ENCODE measurements around the gene KCNMA1.

KCNMA1 gene

GRCh38 chr10:77029777-77030717 is 607.6 kb downstream of the KCNMA1 start:
- no peak for DNase-seq (ENCODE audit: low read depth, low spot score)

- no peak for DNase-seq (ENCODE audit: low read depth, low spot score)
These were observed 609.6 kb downstream of the KCNMA1 start for GRCh38 chr10:77028042-77028441.

- DNase-seq (ENCODE audit: low read depth, low spot score): no peak
These were observed 610.0 kb downstream of the KCNMA1 start for GRCh38 chr10:77027576-77027975.

- DNase-seq (ENCODE audit: low read depth, low spot score): no peak
These were observed 610.5 kb downstream of the KCNMA1 start for GRCh38 chr10:77027141-77027540.

GRCh38 chr10:77026148-77026547 is 611.5 kb downstream of the KCNMA1 start:
- no peak for DNase-seq (ENCODE audit: low read depth, low spot score)

GRCh38 chr10:77024461-77024860 is 613.1 kb downstream of the KCNMA1 start:
- DNase-seq (ENCODE audit: low read depth, low spot score): no peak

GRCh38 chr10:77023396-77023795 is 614.2 kb downstream of the KCNMA1 start:
- DNase-seq (ENCODE audit: low read depth, low spot score): no peak

GRCh38 chr10:77022671-77023070 is 614.9 kb downstream of the KCNMA1 start:
- DNase-seq (ENCODE audit: low read depth, low spot score): no peak

GRCh38 chr10:77021966-77022490 is 615.6 kb downstream of the KCNMA1 start:
- no peak for DNase-seq (ENCODE audit: low read depth, low spot score)

- no peak for DNase-seq (ENCODE audit: low read depth, low spot score)
These were observed 617.1 kb downstream of the KCNMA1 start for GRCh38 chr10:77020426-77021040.

- DNase-seq (ENCODE audit: low read depth, low spot score): no peak
These were observed 620.8 kb downstream of the KCNMA1 start for GRCh38 chr10:77016855-77017254.

GRCh38 chr10:77016278-77016815 is 621.3 kb downstream of the KCNMA1 start:
- no peak for DNase-seq (ENCODE audit: low read depth, low spot score)

- no peak for DNase-seq (ENCODE audit: low read depth, low spot score)
These were observed 622.2 kb downstream of the KCNMA1 start for GRCh38 chr10:77015360-77015759.

GRCh38 chr10:77012812-77013500 is 624.7 kb downstream of the KCNMA1 start:
- DNase-seq (ENCODE audit: low read depth, low spot score): no peak

- no peak for DNase-seq (ENCODE audit: low read depth, low spot score)
These were observed 625.5 kb downstream of the KCNMA1 start for GRCh38 chr10:77011874-77012811.

- DNase-seq (ENCODE audit: low read depth, low spot score): no peak
These were observed 627.2 kb downstream of the KCNMA1 start for GRCh38 chr10:77010430-77010829.

- DNase-seq (ENCODE audit: low read depth, low spot score): no peak
These were observed 629.8 kb downstream of the KCNMA1 start for GRCh38 chr10:77007834-77008233.

- peak; percentile 6 for DNase-seq (ENCODE audit: low read depth, low spot score)
These were observed 630.6 kb downstream of the KCNMA1 start for GRCh38 chr10:77006836-77007511.

GRCh38 chr10:77005871-77006270 is 631.7 kb downstream of the KCNMA1 start:
- no peak for DNase-seq (ENCODE audit: low read depth, low spot score)

- peak; percentile 80 for DNase-seq (ENCODE audit: low read depth, low spot score)
These were observed 632.6 kb downstream of the KCNMA1 start for GRCh38 chr10:77004917-77005564.

Data from astrocyte of the hippocampus (primary cell).